HFFc6 (cell line): ENCODE measurements around the gene CGRRF1. TPM values are rescaled to one million over a fixed set of nuclear protein-coding genes. Genes with fewer than 3 reads are reported as not detected.

Experiments used
- DNase-seq: peaks from one replicate; pipeline ENCODE4 v3.0.0-alpha.2; 2018
- H3K27ac Mint-ChIP-seq: 2 replicates; pipeline ENCODE4 v1.8.0; 2020; ENCODE audit warnings: mild to moderate bottlenecking, mixed read lengths
- H3K27me3 Mint-ChIP-seq: 2 replicates; pipeline ENCODE4 v1.8.0; 2021; ENCODE audit warnings: mild to moderate bottlenecking, moderate library complexity, mixed read lengths; ENCODE audit not compliant: insufficient read depth
- H3K36me3 Mint-ChIP-seq: 2 replicates; pipeline ENCODE4 v1.8.0; 2021; ENCODE audit warnings: low read depth, mixed read lengths
- H3K4me1 Mint-ChIP-seq: 2 replicates; pipeline ENCODE4 v1.8.0; 2020; ENCODE audit warnings: low read depth, mixed read lengths
- H3K4me3 Mint-ChIP-seq: 2 replicates; pipeline ENCODE4 v1.8.0; 2020; ENCODE audit warnings: mild to moderate bottlenecking, moderate library complexity, mixed read lengths
- H3K9me3 Mint-ChIP-seq: 2 replicates; pipeline ENCODE4 v1.8.0; 2020; ENCODE audit warnings: mild to moderate bottlenecking, mixed read lengths
- total RNA-seq, 6 experiments: library from RNA; stranded (reverse); fragmentation: NEBNext Ultra II Directional; extraction: Animal tissue kit (Norgen Biotek cat#: 25700); gene quantifications; 2 replicates in 1 of 6; 3 replicates in 5 of 6; pipeline ENCODE4 v1.2.3, GENCODE V29; 2021
- TF ChIP-seq, protein P1 (sequence below): fragments of 200-600 bp; sonication (generic); IDR thresholded peaks from 2 replicates; pipeline ENCODE4 v1.5.0; 2021; ENCODE audit warnings: antibody characterized with exemption, mild to moderate bottlenecking

Gene CGRRF1
- total RNA-seq, 6 experiments from 2014 or later, result 11.3 to 13.1 (median 12.1) TPM

- 0 out of 2 replicates have a peak, but pooled peaks cover 4% of the 10 kb centered on the region for H3K36me3 Mint-ChIP-seq
- no peak overlapping the region for H3K27ac Mint-ChIP-seq
- TF ChIP-seq, protein P1, sequence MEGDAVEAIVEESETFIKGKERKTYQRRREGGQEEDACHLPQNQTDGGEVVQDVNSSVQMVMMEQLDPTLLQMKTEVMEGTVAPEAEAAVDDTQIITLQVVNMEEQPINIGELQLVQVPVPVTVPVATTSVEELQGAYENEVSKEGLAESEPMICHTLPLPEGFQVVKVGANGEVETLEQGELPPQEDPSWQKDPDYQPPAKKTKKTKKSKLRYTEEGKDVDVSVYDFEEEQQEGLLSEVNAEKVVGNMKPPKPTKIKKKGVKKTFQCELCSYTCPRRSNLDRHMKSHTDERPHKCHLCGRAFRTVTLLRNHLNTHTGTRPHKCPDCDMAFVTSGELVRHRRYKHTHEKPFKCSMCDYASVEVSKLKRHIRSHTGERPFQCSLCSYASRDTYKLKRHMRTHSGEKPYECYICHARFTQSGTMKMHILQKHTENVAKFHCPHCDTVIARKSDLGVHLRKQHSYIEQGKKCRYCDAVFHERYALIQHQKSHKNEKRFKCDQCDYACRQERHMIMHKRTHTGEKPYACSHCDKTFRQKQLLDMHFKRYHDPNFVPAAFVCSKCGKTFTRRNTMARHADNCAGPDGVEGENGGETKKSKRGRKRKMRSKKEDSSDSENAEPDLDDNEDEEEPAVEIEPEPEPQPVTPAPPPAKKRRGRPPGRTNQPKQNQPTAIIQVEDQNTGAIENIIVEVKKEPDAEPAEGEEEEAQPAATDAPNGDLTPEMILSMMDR, result no peak
- no peaks in the 10 kb centered on the region; the same call in 1 of the 2 replicates for H3K27me3 Mint-ChIP-seq
- DNase-seq, result no peak
- H3K9me3 Mint-ChIP-seq, result no peaks in the 10 kb centered on the region
- H3K4me3 Mint-ChIP-seq, result no peak overlapping the region
- peaks cover 16% of the 10 kb centered on the region for H3K4me1 Mint-ChIP-seq
These were observed 27.9 kb downstream of the CGRRF1 start for GRCh38 chr14:54537651-54538050.

DNA sequence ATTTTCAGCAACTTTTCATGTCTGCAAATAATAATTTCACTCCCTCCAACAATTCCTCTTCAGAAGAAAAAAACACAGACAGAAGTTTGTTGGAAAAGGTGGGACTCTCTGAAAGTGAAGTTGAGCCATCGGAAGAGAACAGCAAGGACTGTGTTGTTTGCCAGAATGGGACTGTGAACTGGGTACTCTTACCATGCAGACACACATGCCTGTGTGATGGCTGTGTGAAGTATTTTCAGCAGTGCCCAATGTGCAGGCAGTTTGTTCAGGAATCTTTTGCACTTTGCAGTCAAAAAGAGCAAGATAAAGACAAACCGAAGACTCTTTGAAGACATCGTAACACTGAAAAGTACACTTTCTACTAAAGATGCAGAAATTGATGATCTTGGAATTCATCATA lies 28.3 kb downstream of the CGRRF1 start:
- TF ChIP-seq, protein P1, result no peak
- DNase-seq, result no peak
- 0 out of 2 replicates have a peak, but pooled peaks cover 4% of the 10 kb centered on the region for H3K36me3 Mint-ChIP-seq
- no peaks in the 10 kb centered on the region for H3K9me3 Mint-ChIP-seq
- no peak overlapping the region for H3K4me3 Mint-ChIP-seq
- no peak overlapping the region for H3K27ac Mint-ChIP-seq
- H3K27me3 Mint-ChIP-seq, result no peaks in the 10 kb centered on the region; the same call in 1 of the 2 replicates
- peaks cover 16% of the 10 kb centered on the region for H3K4me1 Mint-ChIP-seq

GRCh38 chr14:54547583-54547982 lies 37.9 kb downstream of the CGRRF1 start:
- Mint-ChIP-seq H3K27ac (no peak overlapping the region), H3K4me1 (peaks cover 8% of the 10 kb centered on the region), H3K27me3 (peaks cover 1% of the 10 kb centered on the region; the same call in 1 of the 2 replicates), H3K4me3 (no peak overlapping the region), H3K36me3 (no peaks in the 10 kb centered on the region), H3K9me3 (no peaks in the 10 kb centered on the region)
- TF ChIP-seq, protein P1, result no peak
- DNase-seq, result no peak

GRCh38 chr14:54548491-54548890 lies 38.8 kb downstream of the CGRRF1 start:
- Mint-ChIP-seq H3K4me3 (no peak overlapping the region), H3K4me1 (peaks cover 8% of the 10 kb centered on the region), H3K27me3 (peaks cover 3% of the 10 kb centered on the region; the same call in 1 of the 2 replicates), H3K36me3 (no peaks in the 10 kb centered on the region), H3K27ac (no peak overlapping the region), H3K9me3 (no peaks in the 10 kb centered on the region)
- DNase-seq, result no peak
- TF ChIP-seq, protein P1, result no peak

GRCh38 chr14:54549862-54550261 lies 40.2 kb downstream of the CGRRF1 start:
- Mint-ChIP-seq H3K27me3 (peaks cover 3% of the 10 kb centered on the region; the same call in 1 of the 2 replicates), H3K4me1 (peaks cover 8% of the 10 kb centered on the region), H3K9me3 (no peaks in the 10 kb centered on the region), H3K36me3 (no peaks in the 10 kb centered on the region), H3K27ac (no peak overlapping the region), H3K4me3 (no peak overlapping the region)
- DNase-seq, result no peak
- TF ChIP-seq, protein P1, result no peak

GRCh38 chr14:54550514-54550913 lies 40.8 kb downstream of the CGRRF1 start:
- DNase-seq, result no peak
- TF ChIP-seq, protein P1, result no peak
- Mint-ChIP-seq H3K9me3 (no peaks in the 10 kb centered on the region), H3K27me3 (peaks cover 3% of the 10 kb centered on the region; the same call in 1 of the 2 replicates), H3K4me3 (no peak overlapping the region), H3K36me3 (no peaks in the 10 kb centered on the region), H3K27ac (no peak overlapping the region), H3K4me1 (peaks cover 8% of the 10 kb centered on the region)
